Choroid plexus epithelial cell (primary cell): Measurements from ENCODE around the gene VTI1B.
A peak's percentile ranks its signal among the peaks of the same experiment; 100 is the strongest.

Experiments used
- DNase-seq: peaks from one replicate; pipeline ENCODE4 v3.0.0-alpha.2; 2010; ENCODE audit warnings: low read depth
- H3K4me3 ChIP-seq: 2 replicates; pipeline ENCODE4 v1.5.1; 2011; ENCODE audit warnings: low read depth, mild to moderate bottlenecking, control low read depth, low read length, moderate library complexity
- TF ChIP-seq, protein P1 (sequence below): conservative IDR thresholded peaks from 2 replicates; pipeline ENCODE4 v1.5.1; 2011; ENCODE audit warnings: low read depth, mild to moderate bottlenecking, control low read depth, inconsistent platforms, low read length, moderate library complexity

Gene VTI1B

DNA sequence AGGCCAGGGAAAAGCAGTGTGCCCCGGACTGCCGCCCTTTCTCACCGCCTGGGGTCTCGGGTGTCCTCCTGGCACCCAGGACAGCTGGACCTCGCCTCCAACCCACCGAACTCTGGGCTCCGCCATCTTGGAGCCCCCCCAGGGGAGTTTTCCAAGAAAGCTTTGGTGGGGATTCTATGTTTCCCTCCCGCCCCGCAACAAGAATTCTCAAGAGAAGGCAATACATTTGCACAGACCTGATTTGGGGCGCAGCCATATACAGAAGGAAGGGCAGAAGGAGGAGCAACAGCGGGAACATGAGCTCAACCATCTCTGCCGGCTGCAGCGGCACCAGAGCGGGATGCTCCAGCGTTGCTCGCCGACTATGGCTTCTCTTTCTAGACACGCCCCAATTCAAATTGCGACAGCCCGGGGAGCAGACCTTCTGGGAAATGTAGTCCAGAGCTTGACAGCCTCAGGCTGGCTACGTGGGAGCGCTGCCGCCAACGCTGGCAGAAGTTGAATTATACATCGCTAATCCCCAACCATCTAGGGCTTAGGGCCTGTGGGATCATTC is 21.0 kb upstream of the VTI1B start, which contains the start of gene RDH11:
Gene RDH11 (minus strand): TSS at position 371 of the 556 bp plus-strand sequence. CDS start 61 bp downstream, at position 310.
- TF ChIP-seq, protein P1, sequence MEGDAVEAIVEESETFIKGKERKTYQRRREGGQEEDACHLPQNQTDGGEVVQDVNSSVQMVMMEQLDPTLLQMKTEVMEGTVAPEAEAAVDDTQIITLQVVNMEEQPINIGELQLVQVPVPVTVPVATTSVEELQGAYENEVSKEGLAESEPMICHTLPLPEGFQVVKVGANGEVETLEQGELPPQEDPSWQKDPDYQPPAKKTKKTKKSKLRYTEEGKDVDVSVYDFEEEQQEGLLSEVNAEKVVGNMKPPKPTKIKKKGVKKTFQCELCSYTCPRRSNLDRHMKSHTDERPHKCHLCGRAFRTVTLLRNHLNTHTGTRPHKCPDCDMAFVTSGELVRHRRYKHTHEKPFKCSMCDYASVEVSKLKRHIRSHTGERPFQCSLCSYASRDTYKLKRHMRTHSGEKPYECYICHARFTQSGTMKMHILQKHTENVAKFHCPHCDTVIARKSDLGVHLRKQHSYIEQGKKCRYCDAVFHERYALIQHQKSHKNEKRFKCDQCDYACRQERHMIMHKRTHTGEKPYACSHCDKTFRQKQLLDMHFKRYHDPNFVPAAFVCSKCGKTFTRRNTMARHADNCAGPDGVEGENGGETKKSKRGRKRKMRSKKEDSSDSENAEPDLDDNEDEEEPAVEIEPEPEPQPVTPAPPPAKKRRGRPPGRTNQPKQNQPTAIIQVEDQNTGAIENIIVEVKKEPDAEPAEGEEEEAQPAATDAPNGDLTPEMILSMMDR, result no peak
- peak within 1 kb of the TSS; percentile 92 for H3K4me3 ChIP-seq
- peak; percentile 92 for DNase-seq

DNA sequence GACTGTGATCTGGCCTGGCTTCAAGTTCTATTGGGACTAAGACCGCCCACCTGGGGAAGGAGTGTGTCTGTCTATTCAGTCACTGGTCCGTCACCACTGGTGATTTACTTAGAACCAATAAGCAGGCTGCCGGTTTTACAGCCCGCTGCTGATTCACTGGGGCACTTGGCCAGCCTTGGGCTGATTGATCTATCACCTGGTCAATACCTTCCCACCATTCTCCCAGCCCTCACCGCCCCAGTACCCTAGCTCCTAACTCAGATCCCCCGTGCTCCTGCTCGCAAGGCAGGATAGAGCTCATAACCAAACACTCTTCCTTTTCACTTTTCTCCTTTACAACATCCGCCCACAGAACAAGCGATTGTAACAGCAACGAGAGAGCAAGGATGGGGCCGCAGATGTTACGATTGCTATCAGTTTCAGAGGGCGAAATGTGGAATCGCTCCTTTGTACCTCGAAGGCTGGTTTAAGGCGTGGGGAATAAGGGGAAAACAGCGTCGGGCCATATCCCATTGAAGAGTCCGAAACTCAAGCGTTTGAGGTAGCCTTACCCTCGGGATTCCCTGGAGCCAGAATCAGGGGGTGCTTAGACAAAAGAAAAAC is 20.5 kb upstream of the VTI1B start:
- TF ChIP-seq, protein P1, result no peak
- peak overlapping the region; percentile 92 for H3K4me3 ChIP-seq
- DNase-seq, result peak; percentile 95

DNA sequence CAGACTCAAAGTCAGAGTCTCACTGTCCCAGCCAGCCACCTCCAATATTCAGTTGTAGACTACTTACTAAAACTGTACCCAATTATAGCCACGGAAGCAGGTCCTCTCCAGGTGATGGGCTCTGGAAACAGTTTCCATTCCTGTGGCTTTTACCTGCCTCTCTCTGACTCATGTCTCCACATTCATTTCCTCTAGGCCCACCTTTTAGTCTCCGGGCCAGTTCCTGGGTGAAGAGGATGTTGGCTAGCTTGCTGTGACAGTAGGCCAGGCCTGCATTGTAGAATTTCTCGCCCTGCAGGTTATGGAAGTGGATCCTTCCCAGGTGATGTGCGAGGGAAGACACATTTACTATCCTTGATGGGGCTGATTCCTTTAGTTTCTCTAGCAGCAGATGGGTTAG is 15.6 kb upstream of the VTI1B start:
- TF ChIP-seq, protein P1, result no peak
- DNase-seq, result no peak
- no peak overlapping the region for H3K4me3 ChIP-seq

DNA sequence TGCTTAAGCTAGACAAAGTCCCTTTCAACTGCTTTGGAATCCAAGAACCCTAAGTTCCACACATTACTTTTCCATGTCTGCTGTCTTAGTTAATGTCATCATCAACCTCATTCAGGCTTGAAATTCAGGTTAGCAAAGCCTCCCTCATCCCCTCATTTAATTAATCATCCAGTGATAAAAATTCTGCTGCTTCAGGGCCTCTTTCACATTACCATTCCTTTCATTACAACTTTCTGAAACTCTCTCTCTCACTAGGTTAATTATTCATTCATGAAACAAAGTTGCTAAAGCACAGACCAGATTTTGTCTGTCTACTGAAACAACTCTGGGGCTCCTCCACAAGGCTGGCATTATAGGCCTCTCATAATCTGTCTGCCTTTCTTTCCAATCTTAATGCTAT is 9.4 kb upstream of the VTI1B start:
- no peak for DNase-seq
- TF ChIP-seq, protein P1, result no peak
- H3K4me3 ChIP-seq, result no peak overlapping the region

DNA sequence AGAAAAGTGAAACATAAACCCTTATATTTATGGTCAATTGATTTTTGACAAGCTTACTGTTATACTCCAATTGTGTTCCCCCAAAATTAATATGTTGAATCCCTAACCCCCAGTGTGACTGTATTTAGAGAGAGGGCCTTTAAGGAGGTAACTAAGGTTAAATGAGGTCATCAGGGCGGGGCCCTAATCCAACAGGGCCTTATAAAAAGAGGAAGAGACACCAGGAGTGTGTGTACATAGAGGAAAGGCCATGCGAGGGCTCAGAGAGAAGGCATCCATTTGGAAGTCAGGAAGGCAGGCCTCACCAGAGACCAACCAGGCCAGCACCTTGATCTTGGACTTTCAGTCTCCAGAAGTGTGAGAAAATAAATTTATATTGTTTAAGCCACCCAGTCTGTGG is 6.5 kb upstream of the VTI1B start:
- no peak overlapping the region for H3K4me3 ChIP-seq
- DNase-seq, result no peak
- TF ChIP-seq, protein P1, result no peak

DNA sequence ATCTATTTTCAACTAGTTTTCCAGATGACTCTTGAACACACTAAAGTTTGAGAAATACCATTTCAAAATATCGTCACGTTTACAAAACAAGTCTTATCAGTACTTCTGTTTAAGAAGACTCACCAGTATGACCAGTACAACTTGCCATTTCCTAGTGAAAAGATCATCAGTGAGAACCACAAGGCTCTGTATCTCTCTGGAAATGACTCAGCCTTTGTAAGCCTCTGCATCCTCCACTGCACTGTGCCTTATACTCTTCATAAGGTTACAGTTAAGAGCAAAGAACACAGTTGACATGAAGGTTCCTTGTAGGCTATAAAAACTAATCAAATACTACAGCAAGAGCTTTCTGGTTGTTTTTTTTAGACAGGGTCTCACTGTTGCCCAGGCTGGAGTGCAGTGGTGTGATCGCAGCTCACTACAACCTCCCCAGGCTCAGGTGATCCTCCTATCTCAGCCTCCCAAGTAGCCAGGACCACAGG is 5.7 kb upstream of the VTI1B start:
- TF ChIP-seq, protein P1, result no peak
- DNase-seq, result peak; percentile 85
- no peak overlapping the region for H3K4me3 ChIP-seq

DNA sequence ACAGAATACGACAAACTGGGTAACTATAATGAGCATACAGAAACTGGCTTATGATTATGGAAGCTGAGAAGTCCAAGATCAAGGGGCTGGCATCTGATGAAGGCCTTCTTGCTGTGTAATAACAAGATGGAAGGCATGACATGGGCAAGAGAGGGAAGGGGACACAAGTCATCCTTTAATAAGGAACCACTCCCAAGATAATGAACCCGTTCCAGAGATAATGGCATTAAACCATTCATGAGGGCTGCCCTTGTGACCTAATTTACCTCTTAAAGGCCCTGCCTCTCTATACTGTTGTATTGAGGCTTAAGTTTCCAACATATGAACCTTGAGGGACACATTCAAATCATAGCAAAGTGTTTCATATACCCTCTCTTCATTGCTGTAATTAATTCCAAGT is 4.6 kb upstream of the VTI1B start:
- TF ChIP-seq, protein P1, result no peak
- no peak for DNase-seq
- H3K4me3 ChIP-seq, result no peak overlapping the region
